ENCODE measurements around the gene OPCML. TPM values are rescaled to one million over a fixed set of nuclear protein-coding genes. Genes with fewer than 3 reads are reported as not detected.

Gene OPCML
- polyA plus RNA-seq, 1 donor from 2014 or later, result 11.6 TPM

DNA sequence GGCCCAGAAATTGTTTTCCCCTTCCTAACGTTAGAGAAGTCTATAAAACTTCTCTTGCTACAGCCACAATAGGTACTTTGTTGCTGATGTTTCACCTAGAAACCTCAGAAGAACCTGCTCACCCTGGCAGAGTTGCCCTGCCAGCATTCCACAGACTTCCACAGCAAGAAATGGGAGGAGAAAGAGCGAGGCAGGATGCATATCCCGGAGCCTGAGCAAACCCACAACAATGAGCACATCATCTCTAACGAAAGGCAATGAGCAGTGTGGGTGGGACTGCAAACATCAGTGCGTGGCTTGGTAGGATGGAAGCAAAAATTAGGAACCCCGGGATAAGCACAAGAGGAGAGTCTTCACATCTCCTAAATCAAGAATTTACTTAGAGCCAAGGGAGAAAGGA is 892.3 kb downstream of the OPCML start:
- Histone ChIP-seq H3K4me2 (ENCODE audit: low read length) (no peak overlapping the region), H3K9me2 (ENCODE audit: insufficient read depth, low read length) (no peaks in the 10 kb centered on the region), H2AFZ (ENCODE audit: low read depth, low read length) (no peak overlapping the region), H3K27ac (ENCODE audit: low read length) (no peak overlapping the region), H3K9me3 (ENCODE audit: low read length) (no peaks in the 10 kb centered on the region), H3K9ac (ENCODE audit: low read length) (no peak overlapping the region), H3K27me3 (ENCODE audit: insufficient read depth, low read depth, low read length) (no peaks in the 10 kb centered on the region), H3K4me3 (ENCODE audit: low read length) (no peak overlapping the region), H3F3A (ENCODE audit: insufficient read depth, low read length, poor library complexity, severe bottlenecking) (no peaks in the 10 kb centered on the region), H4K20me1 (ENCODE audit: insufficient read depth) (no peaks in the 10 kb centered on the region), H3K79me2 (replicated peaks; ENCODE audit: insufficient read depth, low read length) (no peaks in the 10 kb centered on the region), H3K36me3 (ENCODE audit: insufficient read depth, low read length) (no peaks in the 10 kb centered on the region)
- TF ChIP-seq, protein P1, sequence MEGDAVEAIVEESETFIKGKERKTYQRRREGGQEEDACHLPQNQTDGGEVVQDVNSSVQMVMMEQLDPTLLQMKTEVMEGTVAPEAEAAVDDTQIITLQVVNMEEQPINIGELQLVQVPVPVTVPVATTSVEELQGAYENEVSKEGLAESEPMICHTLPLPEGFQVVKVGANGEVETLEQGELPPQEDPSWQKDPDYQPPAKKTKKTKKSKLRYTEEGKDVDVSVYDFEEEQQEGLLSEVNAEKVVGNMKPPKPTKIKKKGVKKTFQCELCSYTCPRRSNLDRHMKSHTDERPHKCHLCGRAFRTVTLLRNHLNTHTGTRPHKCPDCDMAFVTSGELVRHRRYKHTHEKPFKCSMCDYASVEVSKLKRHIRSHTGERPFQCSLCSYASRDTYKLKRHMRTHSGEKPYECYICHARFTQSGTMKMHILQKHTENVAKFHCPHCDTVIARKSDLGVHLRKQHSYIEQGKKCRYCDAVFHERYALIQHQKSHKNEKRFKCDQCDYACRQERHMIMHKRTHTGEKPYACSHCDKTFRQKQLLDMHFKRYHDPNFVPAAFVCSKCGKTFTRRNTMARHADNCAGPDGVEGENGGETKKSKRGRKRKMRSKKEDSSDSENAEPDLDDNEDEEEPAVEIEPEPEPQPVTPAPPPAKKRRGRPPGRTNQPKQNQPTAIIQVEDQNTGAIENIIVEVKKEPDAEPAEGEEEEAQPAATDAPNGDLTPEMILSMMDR (IDR thresholded peaks at IDR 0.05; ENCODE audit: poor library complexity, severe bottlenecking), result no peak
- TF ChIP-seq EP300 (conservative IDR thresholded peaks at IDR 0.05; ENCODE audit: poor library complexity, severe bottlenecking), result no peak

DNA sequence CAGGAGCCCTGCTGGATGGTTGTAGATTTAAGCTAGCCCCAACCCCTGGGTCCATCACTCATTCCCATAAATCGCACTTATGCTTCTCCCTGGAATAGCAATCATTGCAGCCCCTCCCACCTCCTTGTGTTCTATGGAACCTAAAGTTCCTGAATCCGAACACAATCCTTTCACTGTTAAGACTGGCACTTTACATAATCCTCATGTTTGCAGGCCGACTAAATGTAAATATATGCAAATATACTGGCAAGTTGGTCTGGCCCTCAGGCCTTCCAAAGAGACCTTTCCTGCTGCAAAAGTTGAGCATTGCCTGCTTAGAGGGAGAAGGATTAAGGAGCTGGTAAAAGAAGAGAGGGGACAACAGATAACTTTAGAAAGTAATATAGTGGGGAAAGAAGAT is 892.9 kb downstream of the OPCML start:
- Histone ChIP-seq H3K4me3 (ENCODE audit: low read length) (no peak overlapping the region), H2AFZ (ENCODE audit: low read depth, low read length) (no peak overlapping the region), H3K79me2 (replicated peaks; ENCODE audit: insufficient read depth, low read length) (no peaks in the 10 kb centered on the region), H3K4me2 (ENCODE audit: low read length) (no peak overlapping the region), H3K27me3 (ENCODE audit: insufficient read depth, low read depth, low read length) (no peaks in the 10 kb centered on the region), H3K27ac (ENCODE audit: low read length) (no peak overlapping the region), H3K36me3 (ENCODE audit: insufficient read depth, low read length) (no peaks in the 10 kb centered on the region), H3K9me2 (ENCODE audit: insufficient read depth, low read length) (no peaks in the 10 kb centered on the region), H3K9me3 (ENCODE audit: low read length) (no peaks in the 10 kb centered on the region), H3K9ac (ENCODE audit: low read length) (no peak overlapping the region), H3F3A (ENCODE audit: insufficient read depth, low read length, poor library complexity, severe bottlenecking) (no peaks in the 10 kb centered on the region), H4K20me1 (ENCODE audit: insufficient read depth) (no peaks in the 10 kb centered on the region)
- TF ChIP-seq EP300 (conservative IDR thresholded peaks at IDR 0.05; ENCODE audit: poor library complexity, severe bottlenecking) (no peak), SMC3 (conservative IDR thresholded peaks at IDR 0.05; ENCODE audit: poor library complexity) (no peak), MXI1 (conservative IDR thresholded peaks at IDR 0.05; ENCODE audit: poor library complexity, severe bottlenecking) (no peak), POLR2AphosphoS5 (IDR thresholded peaks at IDR 0.05) (no peak), RAD21 (conservative IDR thresholded peaks at IDR 0.05) (no peak), TAF1 (IDR thresholded peaks at IDR 0.05; ENCODE audit: low read depth) (no peak), EZH2 (IDR thresholded peaks at IDR 0.05; ENCODE audit: borderline replicate concordance, insufficient read depth, low read length, poor library complexity, severe bottlenecking) (no peak)
- TF ChIP-seq, protein P1 (IDR thresholded peaks at IDR 0.05; ENCODE audit: poor library complexity, severe bottlenecking), result no peak
- TF ChIP-seq, protein P2, sequence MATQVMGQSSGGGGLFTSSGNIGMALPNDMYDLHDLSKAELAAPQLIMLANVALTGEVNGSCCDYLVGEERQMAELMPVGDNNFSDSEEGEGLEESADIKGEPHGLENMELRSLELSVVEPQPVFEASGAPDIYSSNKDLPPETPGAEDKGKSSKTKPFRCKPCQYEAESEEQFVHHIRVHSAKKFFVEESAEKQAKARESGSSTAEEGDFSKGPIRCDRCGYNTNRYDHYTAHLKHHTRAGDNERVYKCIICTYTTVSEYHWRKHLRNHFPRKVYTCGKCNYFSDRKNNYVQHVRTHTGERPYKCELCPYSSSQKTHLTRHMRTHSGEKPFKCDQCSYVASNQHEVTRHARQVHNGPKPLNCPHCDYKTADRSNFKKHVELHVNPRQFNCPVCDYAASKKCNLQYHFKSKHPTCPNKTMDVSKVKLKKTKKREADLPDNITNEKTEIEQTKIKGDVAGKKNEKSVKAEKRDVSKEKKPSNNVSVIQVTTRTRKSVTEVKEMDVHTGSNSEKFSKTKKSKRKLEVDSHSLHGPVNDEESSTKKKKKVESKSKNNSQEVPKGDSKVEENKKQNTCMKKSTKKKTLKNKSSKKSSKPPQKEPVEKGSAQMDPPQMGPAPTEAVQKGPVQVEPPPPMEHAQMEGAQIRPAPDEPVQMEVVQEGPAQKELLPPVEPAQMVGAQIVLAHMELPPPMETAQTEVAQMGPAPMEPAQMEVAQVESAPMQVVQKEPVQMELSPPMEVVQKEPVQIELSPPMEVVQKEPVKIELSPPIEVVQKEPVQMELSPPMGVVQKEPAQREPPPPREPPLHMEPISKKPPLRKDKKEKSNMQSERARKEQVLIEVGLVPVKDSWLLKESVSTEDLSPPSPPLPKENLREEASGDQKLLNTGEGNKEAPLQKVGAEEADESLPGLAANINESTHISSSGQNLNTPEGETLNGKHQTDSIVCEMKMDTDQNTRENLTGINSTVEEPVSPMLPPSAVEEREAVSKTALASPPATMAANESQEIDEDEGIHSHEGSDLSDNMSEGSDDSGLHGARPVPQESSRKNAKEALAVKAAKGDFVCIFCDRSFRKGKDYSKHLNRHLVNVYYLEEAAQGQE (IDR thresholded peaks at IDR 0.05; ENCODE audit: borderline replicate concordance), result no peak
